HepG2 (cell line): Measurements from ENCODE around the gene ATOH8. TPM values are rescaled to one million over a fixed set of nuclear protein-coding genes. Genes with fewer than 3 reads are reported as not detected.
A peak's percentile ranks its signal among the peaks of the same experiment; 100 is the strongest.

Experiments used
- ARNTL ChIP-seq: sonication (generic); formaldehyde crosslinking; IDR thresholded peaks from 2 replicates; pipeline ENCODE4 v1.4.0; 2020; ENCODE audit warnings: mild to moderate bottlenecking, missing genetic modification reagents
- BCL6 ChIP-seq: IDR thresholded peaks from 2 replicates; pipeline ENCODE4 v1.6.1; 2016; ENCODE audit warnings: missing genetic modification reagents, missing compliant biosample characterization
- BHLHE40 ChIP-seq: IDR thresholded peaks from 2 replicates; pipeline ENCODE4 v1.6.1; 2011; ENCODE audit warnings: low read length, improper control_type of control experiment
- HMG20A ChIP-seq: IDR thresholded peaks from 2 replicates; pipeline ENCODE4 v1.6.1; 2016; ENCODE audit warnings: borderline replicate concordance
- HMG20B ChIP-seq: conservative IDR thresholded peaks from 2 replicates; pipeline ENCODE4 v1.6.1; 2016; ENCODE audit warnings: missing genetic modification reagents, missing compliant biosample characterization
- JUNB ChIP-seq: sonication (generic); formaldehyde crosslinking; IDR thresholded peaks from 2 replicates; pipeline ENCODE4 v1.8.0; 2022; ENCODE audit warnings: missing genetic modification reagents, mild to moderate bottlenecking, borderline replicate concordance
- NFKB2 ChIP-seq: sonication (generic); formaldehyde crosslinking; IDR thresholded peaks from 2 replicates; pipeline ENCODE4 v1.4.0; 2020; ENCODE audit warnings: missing genetic modification reagents, borderline replicate concordance
- SAP130 ChIP-seq: IDR thresholded peaks from 2 replicates; pipeline ENCODE4 v1.6.1; 2016; ENCODE audit warnings: low read depth
- ZFP41 ChIP-seq: sonication (generic); formaldehyde crosslinking; IDR thresholded peaks from 2 replicates; pipeline ENCODE4 v1.4.0; 2020; ENCODE audit warnings: mild to moderate bottlenecking, missing genetic modification reagents, borderline replicate concordance
- ZFP90 ChIP-seq: sonication (generic); formaldehyde crosslinking; IDR thresholded peaks from 2 replicates; pipeline ENCODE4 v1.8.0; 2022; ENCODE audit warnings: missing genetic modification reagents, mild to moderate bottlenecking, inconsistent platforms, borderline replicate concordance
- ZFX ChIP-seq: sonication (generic); formaldehyde crosslinking; IDR thresholded peaks from 2 replicates; pipeline ENCODE4 v1.4.0; 2020; ENCODE audit warnings: mild to moderate bottlenecking, low read depth, missing genetic modification reagents, moderate library complexity
- ZNF274 ChIP-seq: sonication (generic); formaldehyde crosslinking; IDR thresholded peaks from 2 replicates; pipeline ENCODE4 v1.5.1; 2020; ENCODE audit warnings: mild to moderate bottlenecking, missing genetic modification reagents
- ZNF549 ChIP-seq: sonication (generic); formaldehyde crosslinking; IDR thresholded peaks from 2 replicates; pipeline ENCODE4 v1.5.0; 2020; ENCODE audit warnings: missing genetic modification reagents
- ZNF589 ChIP-seq: sonication (generic); formaldehyde crosslinking; conservative IDR thresholded peaks from 2 replicates; pipeline ENCODE4 v1.8.0; 2022; ENCODE audit warnings: mild to moderate bottlenecking, moderate library complexity, missing genetic modification reagents
- ZNF850 ChIP-seq: sonication (generic); formaldehyde crosslinking; conservative IDR thresholded peaks from 2 replicates; pipeline ENCODE4 v1.9.0; 2021; ENCODE audit warnings: mild to moderate bottlenecking, missing genetic modification reagents
- polyA plus RNA-seq, 8 experiments: library from polyadenylated mRNA; depleted of rRNA in 3 of 8; stranded (reverse) in 7 of 8; unstranded in 1 of 8; fragments of >200 nt; fragmentation: Illumina TruSeq in 4 of 8; extraction: Trizol in 4 of 8; gene quantifications; 2 replicates each; pipeline versions ENCODE4 v1.2.1 to v1.2.3, GENCODE V29; 2011 to 2016; ENCODE audit warnings: low read depth in 4 of 8, missing spikeins in 1 of 8, mixed read lengths in 1 of 8; ENCODE audit not compliant: insufficient read depth in 1 of 8
- total RNA-seq, 5 experiments: library from RNA; depleted of rRNA; stranded (reverse); fragments of >200 nt; fragmentation: Illumina TruSeq; extraction: Trizol; gene quantifications; 2 replicates each; pipeline ENCODE4 v1.2.3, GENCODE V29; 2016; ENCODE audit warnings: low read depth in 1 of 5
- TF ChIP-seq, protein P1 (sequence below): sonication (generic); formaldehyde crosslinking; IDR thresholded peaks from 2 replicates; pipeline ENCODE4 v1.8.0; 2022; ENCODE audit warnings: missing genetic modification reagents, mild to moderate bottlenecking, moderate library complexity, borderline replicate concordance
- TF ChIP-seq, protein P2 (sequence below): sonication (generic); formaldehyde crosslinking; IDR thresholded peaks from 2 replicates; pipeline ENCODE4 v1.4.0; 2020; ENCODE audit warnings: missing genetic modification reagents, mild to moderate bottlenecking, borderline replicate concordance
- TF ChIP-seq, protein P3 (sequence below): sonication (generic); formaldehyde crosslinking; IDR thresholded peaks from 2 replicates; pipeline ENCODE4 v1.5.0; 2020; ENCODE audit warnings: mild to moderate bottlenecking, missing genetic modification reagents
- TF ChIP-seq, protein P4 (sequence below): sonication (generic); formaldehyde crosslinking; IDR thresholded peaks from 2 replicates; pipeline ENCODE4 v1.9.0; 2021; ENCODE audit warnings: mild to moderate bottlenecking, missing genetic modification reagents

Gene ATOH8
- total and polyA plus RNA-seq, 2 of the 13 experiments (the other 11 are each of a cell fraction or from before 2014, with no cell fraction given): 0.13 to 0.61 TPM

DNA sequence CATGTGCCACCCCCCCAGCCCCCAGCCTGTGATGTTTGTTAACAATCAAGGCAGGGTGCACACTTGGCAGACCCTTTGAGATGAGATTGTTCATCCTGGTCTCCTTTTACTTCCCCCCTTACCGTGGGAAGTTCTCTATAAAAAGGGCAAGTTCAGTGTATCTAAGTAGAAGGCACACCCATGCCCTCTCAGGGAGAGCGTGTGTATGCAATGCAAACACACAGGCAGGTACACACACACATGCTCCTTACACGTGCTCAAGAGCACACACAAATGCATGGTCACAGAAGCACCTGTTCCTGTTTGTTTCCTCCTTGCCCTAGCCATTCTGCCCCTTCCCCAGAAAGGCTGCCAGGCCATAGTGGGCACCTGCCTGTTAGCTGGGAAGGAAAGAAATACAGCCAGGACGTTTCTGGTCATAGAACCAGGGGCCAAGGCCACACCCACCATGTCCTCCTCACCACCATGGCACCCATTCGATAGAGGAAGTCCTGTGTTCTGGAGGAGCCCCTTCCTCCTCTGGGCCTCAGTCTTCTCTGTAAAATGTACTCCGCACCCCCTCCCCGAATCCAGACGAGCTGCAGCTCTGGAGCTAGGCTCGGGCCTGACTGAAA, 3.1 kb downstream of the ATOH8 start (continued):
- TF ChIP-seq, protein P1, sequence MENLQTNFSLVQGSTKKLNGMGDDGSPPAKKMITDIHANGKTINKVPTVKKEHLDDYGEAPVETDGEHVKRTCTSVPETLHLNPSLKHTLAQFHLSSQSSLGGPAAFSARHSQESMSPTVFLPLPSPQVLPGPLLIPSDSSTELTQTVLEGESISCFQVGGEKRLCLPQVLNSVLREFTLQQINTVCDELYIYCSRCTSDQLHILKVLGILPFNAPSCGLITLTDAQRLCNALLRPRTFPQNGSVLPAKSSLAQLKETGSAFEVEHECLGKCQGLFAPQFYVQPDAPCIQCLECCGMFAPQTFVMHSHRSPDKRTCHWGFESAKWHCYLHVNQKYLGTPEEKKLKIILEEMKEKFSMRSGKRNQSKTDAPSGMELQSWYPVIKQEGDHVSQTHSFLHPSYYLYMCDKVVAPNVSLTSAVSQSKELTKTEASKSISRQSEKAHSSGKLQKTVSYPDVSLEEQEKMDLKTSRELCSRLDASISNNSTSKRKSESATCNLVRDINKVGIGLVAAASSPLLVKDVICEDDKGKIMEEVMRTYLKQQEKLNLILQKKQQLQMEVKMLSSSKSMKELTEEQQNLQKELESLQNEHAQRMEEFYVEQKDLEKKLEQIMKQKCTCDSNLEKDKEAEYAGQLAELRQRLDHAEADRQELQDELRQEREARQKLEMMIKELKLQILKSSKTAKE (CRISPR knock-in tag): no peak
- TF ChIP-seq ZFP90 (CRISPR knock-in tag) (no peak), ZNF274 (CRISPR knock-in tag) (no peak), BCL6 (CRISPR knock-in tag) (peak; percentile 36; the same call in 1 of the 2 replicates), ZNF589 (CRISPR knock-in tag) (no peak), ZNF549 (CRISPR knock-in tag) (no peak), HMG20B (CRISPR knock-in tag) (no peak), NFKB2 (CRISPR knock-in tag) (no peak), ZNF850 (no peak), ZFX (CRISPR knock-in tag) (no peak), JUNB (CRISPR knock-in tag) (no peak), ARNTL (0 out of 2 replicates have a peak, but pooled peaks have one; percentile 44), ZFP41 (CRISPR knock-in tag) (no peak), SAP130 (CRISPR knock-in tag) (0 out of 2 replicates have a peak, but pooled peaks have one; percentile 10), HMG20A (peak; percentile 53; the same call in 1 of the 2 replicates), BHLHE40 (peak; percentile 55; the same call in 1 of the 2 replicates)
- TF ChIP-seq, protein P2, sequence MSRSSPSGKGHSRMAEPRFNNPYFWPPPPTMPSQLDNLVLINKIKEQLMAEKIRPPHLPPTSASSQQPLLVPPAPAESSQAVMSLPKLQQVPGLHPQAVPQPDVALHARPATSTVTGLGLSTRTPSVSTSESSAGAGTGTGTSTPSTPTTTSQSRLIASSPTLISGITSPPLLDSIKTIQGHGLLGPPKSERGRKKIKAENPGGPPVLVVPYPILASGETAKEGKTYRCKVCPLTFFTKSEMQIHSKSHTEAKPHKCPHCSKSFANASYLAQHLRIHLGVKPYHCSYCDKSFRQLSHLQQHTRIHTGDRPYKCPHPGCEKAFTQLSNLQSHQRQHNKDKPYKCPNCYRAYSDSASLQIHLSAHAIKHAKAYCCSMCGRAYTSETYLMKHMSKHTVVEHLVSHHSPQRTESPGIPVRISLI (CRISPR knock-in tag): no peak
- TF ChIP-seq, protein P3, sequence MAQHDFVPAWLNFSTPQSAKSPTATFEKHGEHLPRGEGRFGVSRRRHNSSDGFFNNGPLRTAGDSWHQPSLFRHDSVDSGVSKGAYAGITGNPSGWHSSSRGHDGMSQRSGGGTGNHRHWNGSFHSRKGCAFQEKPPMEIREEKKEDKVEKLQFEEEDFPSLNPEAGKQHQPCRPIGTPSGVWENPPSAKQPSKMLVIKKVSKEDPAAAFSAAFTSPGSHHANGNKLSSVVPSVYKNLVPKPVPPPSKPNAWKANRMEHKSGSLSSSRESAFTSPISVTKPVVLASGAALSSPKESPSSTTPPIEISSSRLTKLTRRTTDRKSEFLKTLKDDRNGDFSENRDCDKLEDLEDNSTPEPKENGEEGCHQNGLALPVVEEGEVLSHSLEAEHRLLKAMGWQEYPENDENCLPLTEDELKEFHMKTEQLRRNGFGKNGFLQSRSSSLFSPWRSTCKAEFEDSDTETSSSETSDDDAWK (CRISPR knock-in tag): no peak
- TF ChIP-seq, protein P4, sequence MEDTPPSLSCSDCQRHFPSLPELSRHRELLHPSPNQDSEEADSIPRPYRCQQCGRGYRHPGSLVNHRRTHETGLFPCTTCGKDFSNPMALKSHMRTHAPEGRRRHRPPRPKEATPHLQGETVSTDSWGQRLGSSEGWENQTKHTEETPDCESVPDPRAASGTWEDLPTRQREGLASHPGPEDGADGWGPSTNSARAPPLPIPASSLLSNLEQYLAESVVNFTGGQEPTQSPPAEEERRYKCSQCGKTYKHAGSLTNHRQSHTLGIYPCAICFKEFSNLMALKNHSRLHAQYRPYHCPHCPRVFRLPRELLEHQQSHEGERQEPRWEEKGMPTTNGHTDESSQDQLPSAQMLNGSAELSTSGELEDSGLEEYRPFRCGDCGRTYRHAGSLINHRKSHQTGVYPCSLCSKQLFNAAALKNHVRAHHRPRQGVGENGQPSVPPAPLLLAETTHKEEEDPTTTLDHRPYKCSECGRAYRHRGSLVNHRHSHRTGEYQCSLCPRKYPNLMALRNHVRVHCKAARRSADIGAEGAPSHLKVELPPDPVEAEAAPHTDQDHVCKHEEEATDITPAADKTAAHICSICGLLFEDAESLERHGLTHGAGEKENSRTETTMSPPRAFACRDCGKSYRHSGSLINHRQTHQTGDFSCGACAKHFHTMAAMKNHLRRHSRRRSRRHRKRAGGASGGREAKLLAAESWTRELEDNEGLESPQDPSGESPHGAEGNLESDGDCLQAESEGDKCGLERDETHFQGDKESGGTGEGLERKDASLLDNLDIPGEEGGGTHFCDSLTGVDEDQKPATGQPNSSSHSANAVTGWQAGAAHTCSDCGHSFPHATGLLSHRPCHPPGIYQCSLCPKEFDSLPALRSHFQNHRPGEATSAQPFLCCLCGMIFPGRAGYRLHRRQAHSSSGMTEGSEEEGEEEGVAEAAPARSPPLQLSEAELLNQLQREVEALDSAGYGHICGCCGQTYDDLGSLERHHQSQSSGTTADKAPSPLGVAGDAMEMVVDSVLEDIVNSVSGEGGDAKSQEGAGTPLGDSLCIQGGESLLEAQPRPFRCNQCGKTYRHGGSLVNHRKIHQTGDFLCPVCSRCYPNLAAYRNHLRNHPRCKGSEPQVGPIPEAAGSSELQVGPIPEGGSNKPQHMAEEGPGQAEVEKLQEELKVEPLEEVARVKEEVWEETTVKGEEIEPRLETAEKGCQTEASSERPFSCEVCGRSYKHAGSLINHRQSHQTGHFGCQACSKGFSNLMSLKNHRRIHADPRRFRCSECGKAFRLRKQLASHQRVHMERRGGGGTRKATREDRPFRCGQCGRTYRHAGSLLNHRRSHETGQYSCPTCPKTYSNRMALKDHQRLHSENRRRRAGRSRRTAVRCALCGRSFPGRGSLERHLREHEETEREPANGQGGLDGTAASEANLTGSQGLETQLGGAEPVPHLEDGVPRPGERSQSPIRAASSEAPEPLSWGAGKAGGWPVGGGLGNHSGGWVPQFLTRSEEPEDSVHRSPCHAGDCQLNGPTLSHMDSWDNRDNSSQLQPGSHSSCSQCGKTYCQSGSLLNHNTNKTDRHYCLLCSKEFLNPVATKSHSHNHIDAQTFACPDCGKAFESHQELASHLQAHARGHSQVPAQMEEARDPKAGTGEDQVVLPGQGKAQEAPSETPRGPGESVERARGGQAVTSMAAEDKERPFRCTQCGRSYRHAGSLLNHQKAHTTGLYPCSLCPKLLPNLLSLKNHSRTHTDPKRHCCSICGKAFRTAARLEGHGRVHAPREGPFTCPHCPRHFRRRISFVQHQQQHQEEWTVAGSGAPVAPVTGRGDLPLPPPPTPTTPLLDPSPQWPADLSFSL: no peak
